GM23338 (cell line): ENCODE measurements around the gene CHRDL1. TPM values are rescaled to one million over a fixed set of nuclear protein-coding genes. Genes with fewer than 3 reads are reported as not detected.

Source experiments
- ATAC-seq: fragments of 200-7000 bp; cut with Tn5 transposase; 3 replicates; pipeline ENCODE4 v1.9.1; 2020
- DNase-seq: peaks from one replicate; pipeline ENCODE4 v3.0.0-alpha.2; 2015; ENCODE audit warnings: low spot score
- H2AFZ ChIP-seq: fragments of 200-600 bp; sonication (generic); 2 replicates; pipeline ENCODE4 v1.8.0; 2016; ENCODE audit warnings: antibody characterized with exemption, mild to moderate bottlenecking, moderate library complexity
- H3F3A ChIP-seq: fragments of 200-600 bp; sonication (generic); replicated peaks from 2 replicates; pipeline ENCODE4 v1.8.0; 2017; ENCODE audit warnings: antibody characterized with exemption, mixed run types, low read depth
- H3K27ac ChIP-seq: fragments of 200-600 bp; sonication (generic); 2 replicates; pipeline ENCODE4 v1.6.1; 2016; ENCODE audit warnings: low read depth
- H3K27me3 ChIP-seq: fragments of 200-600 bp; sonication (generic); 2 replicates; pipeline ENCODE4 v1.8.0; 2016; ENCODE audit warnings: mild to moderate bottlenecking, mixed run types, moderate library complexity; ENCODE audit not compliant: insufficient read depth
- H3K36me3 ChIP-seq: fragments of 200-600 bp; sonication (generic); 2 replicates; pipeline ENCODE4 v1.8.0; 2016; ENCODE audit warnings: mild to moderate bottlenecking; ENCODE audit not compliant: insufficient read depth
- H3K4me1 ChIP-seq: fragments of 200-600 bp; sonication (generic); 2 replicates; pipeline ENCODE4 v1.8.0; 2016; ENCODE audit warnings: mild to moderate bottlenecking, moderate library complexity; ENCODE audit not compliant: insufficient read depth
- H3K4me2 ChIP-seq: fragments of 200-600 bp; sonication (generic); 2 replicates; pipeline ENCODE4 v1.7.1; 2017; ENCODE audit warnings: mixed run types
- H3K4me3 ChIP-seq: fragments of 200-600 bp; sonication (generic); 2 replicates; pipeline ENCODE4 v1.6.1; 2016; ENCODE audit warnings: mixed run types
- H3K79me2 ChIP-seq: fragments of 200-600 bp; sonication (generic); replicated peaks from 2 replicates; pipeline ENCODE4 v1.8.0; 2017; ENCODE audit warnings: mild to moderate bottlenecking; ENCODE audit not compliant: insufficient read depth
- H3K9me2 ChIP-seq: fragments of 200-600 bp; sonication (generic); 2 replicates; pipeline ENCODE4 v1.8.0; 2017; ENCODE audit not compliant: insufficient read depth
- H4K20me1 ChIP-seq: fragments of 200-600 bp; sonication (generic); replicated peaks from 2 replicates; pipeline ENCODE4 v1.8.0; 2017; ENCODE audit warnings: mild to moderate bottlenecking; ENCODE audit not compliant: insufficient read depth
- H3K27ac Mint-ChIP-seq: 2 replicates; pipeline ENCODE4 v1.8.0; 2020; ENCODE audit warnings: inconsistent platforms, mild to moderate bottlenecking, moderate library complexity, mixed read lengths
- H3K27me3 Mint-ChIP-seq: 3 replicates; pipeline ENCODE4 v1.8.0; 2022; ENCODE audit warnings: low read depth, mild to moderate bottlenecking, moderate library complexity, mixed read lengths, inconsistent platforms; ENCODE audit not compliant: insufficient read depth, poor library complexity
- H3K36me3 Mint-ChIP-seq: 3 replicates; pipeline ENCODE4 v1.8.0; 2021; ENCODE audit warnings: low read depth, mild to moderate bottlenecking, inconsistent platforms, moderate library complexity, mixed read lengths
- H3K4me1 Mint-ChIP-seq: 3 replicates; pipeline ENCODE4 v1.8.0; 2020; ENCODE audit warnings: mild to moderate bottlenecking, inconsistent platforms, mixed read lengths
- H3K4me3 Mint-ChIP-seq: 3 replicates; pipeline ENCODE4 v1.8.0; 2021; ENCODE audit warnings: moderate library complexity, mild to moderate bottlenecking, inconsistent platforms, mixed read lengths
- H3K9me3 Mint-ChIP-seq: 3 replicates; pipeline ENCODE4 v1.8.0; 2020; ENCODE audit warnings: moderate library complexity, mild to moderate bottlenecking, inconsistent platforms, mixed read lengths
- CREB1 ChIP-seq: fragments of 250-450 bp; sonication (Bioruptor Pico); IDR thresholded peaks from 2 replicates; pipeline ENCODE4 v1.5.0; 2020; ENCODE audit warnings: low read depth, mild to moderate bottlenecking, moderate library complexity
- CTCF ChIP-seq, 2 experiments: fragments of 200-600 bp in 1 of 2; sonication (generic) in 1 of 2; conservative IDR thresholded peaks; 2 replicates each; pipeline versions ENCODE4 v1.5.1 to v1.6.1; 2016 to 2017; ENCODE audit warnings: antibody characterized with exemption in 2 of 2, low read depth in 2 of 2, mild to moderate bottlenecking in 2 of 2, moderate library complexity in 1 of 2
- ETS1 ChIP-seq: IDR thresholded peaks from 2 replicates; pipeline ENCODE4 v1.6.1; 2016; ENCODE audit warnings: antibody characterized with exemption
- EZH2 ChIP-seq: fragments of 200-600 bp; sonication (generic); IDR thresholded peaks from one replicate; pipeline ENCODE4 v1.8.0; 2017; ENCODE audit warnings: antibody characterized with exemption, mild to moderate bottlenecking, low read depth; ENCODE audit not compliant: unreplicated experiment
- EZH2phosphoT487 ChIP-seq: fragments of 200-600 bp; sonication (generic); IDR thresholded peaks from one replicate; pipeline ENCODE4 v1.8.1; 2018; ENCODE audit warnings: antibody characterized with exemption; ENCODE audit not compliant: unreplicated experiment
- JUNB ChIP-seq: IDR thresholded peaks from one replicate; pipeline ENCODE4 v1.6.1; 2016; ENCODE audit warnings: antibody characterized with exemption; ENCODE audit not compliant: unreplicated experiment
- NANOG ChIP-seq: IDR thresholded peaks from 2 replicates; pipeline ENCODE4 v1.6.1; 2016; ENCODE audit warnings: antibody characterized with exemption, borderline replicate concordance
- POLR2AphosphoS5 ChIP-seq: IDR thresholded peaks from 2 replicates; pipeline ENCODE4 v1.6.1; 2016; ENCODE audit warnings: antibody characterized with exemption, low read depth
- REST ChIP-seq: IDR thresholded peaks from one replicate; pipeline ENCODE4 v1.6.1; 2018; ENCODE audit warnings: antibody characterized with exemption; ENCODE audit not compliant: unreplicated experiment
- STAT1 ChIP-seq: IDR thresholded peaks from one replicate; pipeline ENCODE4 v1.6.1; 2016; ENCODE audit warnings: antibody characterized with exemption; ENCODE audit not compliant: unreplicated experiment
- ZNF114 ChIP-seq: fragments of 250-450 bp; sonication (Bioruptor Pico); IDR thresholded peaks from 2 replicates; pipeline ENCODE4 v1.5.0; 2020; ENCODE audit warnings: mild to moderate bottlenecking, moderate library complexity
- ZNF331 ChIP-seq: fragments of 250-450 bp; sonication (Bioruptor Pico); IDR thresholded peaks from 2 replicates; pipeline ENCODE4 v1.5.0; 2020; ENCODE audit warnings: low read depth, mild to moderate bottlenecking, moderate library complexity
- ZNF462 ChIP-seq: fragments of 250-450 bp; sonication (Bioruptor Pico); IDR thresholded peaks from 2 replicates; pipeline ENCODE4 v1.5.0; 2020; ENCODE audit warnings: mild to moderate bottlenecking, moderate library complexity
- polyA plus RNA-seq: library from polyadenylated mRNA; unstranded; fragments of >200 nt; fragmentation: Nextera tagmentation; extraction: Ambion mirVana; gene quantifications from 2 replicates; pipeline ENCODE4 v1.2.1, GENCODE V29; 2016
- total RNA-seq: library from RNA; depleted of rRNA; stranded (reverse); fragments of >200 nt; shearing (Covaris generic); gene quantifications from 2 replicates; pipeline ENCODE4 v1.2.3, GENCODE V29; 2014

The CHRDL1 gene
- total and polyA plus RNA-seq, 2 experiments from 2014 or later: 3.6 to 9.8 TPM

GRCh38 chrX:110646386-110646785 is 149.2 kb downstream of the CHRDL1 start:
- H3K36me3 ChIP-seq: no peaks in the 10 kb centered on the region
- Mint-ChIP-seq H3K9me3 (no peaks in the 10 kb centered on the region), H3K27ac (no peak overlapping the region), H3K36me3 (no peaks in the 10 kb centered on the region; the same call in 2 of the 3 replicates), H3K27me3 (no peaks in the 10 kb centered on the region), H3K4me3 (no peak overlapping the region), H3K4me1 (no peaks in the 10 kb centered on the region)
- no peaks in the 10 kb centered on the region for H3K9me2 ChIP-seq
- TF ChIP-seq ZNF462 (CRISPR knock-in tag) (no peak), ZNF331 (CRISPR knock-in tag) (no peak), ETS1 (no peak), STAT1 (no peak), ZNF114 (CRISPR knock-in tag) (no peak), POLR2AphosphoS5 (no peak), EZH2phosphoT487 (no peak), JUNB (no peak), NANOG (no peak), CTCF (conservative IDR thresholded peaks at IDR 0.05; ENCODE audit: low read depth in 2 of 2) (no peak), REST (no peak), EZH2 (no peak), CREB1 (CRISPR knock-in tag) (no peak)
- no peak overlapping the region for H3K4me3 ChIP-seq
- no peaks in the 10 kb centered on the region for H3K27me3 ChIP-seq
- H3F3A ChIP-seq: no peaks in the 10 kb centered on the region
- no peaks in the 10 kb centered on the region for H4K20me1 ChIP-seq
- H3K79me2 ChIP-seq: no peaks in the 10 kb centered on the region
- no peaks in the 10 kb centered on the region for H3K4me1 ChIP-seq
- no peak overlapping the region for H3K27ac ChIP-seq
- no peak overlapping the region for H2AFZ ChIP-seq
- DNase-seq: no peak
- no peak for ATAC-seq
- H3K4me2 ChIP-seq: no peak overlapping the region
